HEK293 (cell line): ENCODE measurements around the gene HSPG2.

Experiments
- ATF2 ChIP-seq: fragments of 450-650 bp; formaldehyde crosslinking; IDR thresholded peaks from 2 replicates; pipeline ENCODE4 v1.5.1; 2016; ENCODE audit warnings: missing biosample characterization, missing genetic modification characterization, low read depth
- BCL11A ChIP-seq: fragments of 450-650 bp; formaldehyde crosslinking; IDR thresholded peaks from 2 replicates; pipeline ENCODE4 v1.5.1; 2016; ENCODE audit warnings: low read depth, missing biosample characterization, missing genetic modification characterization
- HOXD13 ChIP-seq: sonication (generic); formaldehyde crosslinking; IDR thresholded peaks from 2 replicates; pipeline ENCODE4 v1.8.0; 2022; ENCODE audit warnings: missing genetic modification reagents, borderline replicate concordance
- SP2 ChIP-seq: fragments of 450-650 bp; formaldehyde crosslinking; IDR thresholded peaks from 2 replicates; pipeline ENCODE4 v1.5.1; 2016; ENCODE audit warnings: missing biosample characterization, missing genetic modification characterization
- ZEB2 ChIP-seq: fragments of 450-650 bp; formaldehyde crosslinking; IDR thresholded peaks from 2 replicates; pipeline ENCODE4 v1.5.1; 2016; ENCODE audit warnings: missing biosample characterization, missing genetic modification characterization
- ZNF10 ChIP-seq: fragments of 450-650 bp; formaldehyde crosslinking; IDR thresholded peaks from 2 replicates; pipeline ENCODE4 v1.5.1; 2017; ENCODE audit warnings: missing biosample characterization, missing genetic modification characterization
- ZNF138 ChIP-seq: fragments of 450-650 bp; formaldehyde crosslinking; IDR thresholded peaks from 2 replicates; pipeline ENCODE4 v1.5.1; 2016; ENCODE audit warnings: missing biosample characterization, missing genetic modification characterization, borderline replicate concordance
- ZNF2 ChIP-seq: fragments of 450-650 bp; formaldehyde crosslinking; IDR thresholded peaks from 2 replicates; pipeline ENCODE4 v1.5.1; 2016; ENCODE audit warnings: missing biosample characterization, missing genetic modification characterization
- ZNF530 ChIP-seq: fragments of 450-650 bp; formaldehyde crosslinking; IDR thresholded peaks from 2 replicates; pipeline ENCODE4 v1.5.1; 2016; ENCODE audit warnings: low read depth, missing biosample characterization, missing genetic modification characterization
- ZNF624 ChIP-seq: fragments of 450-650 bp; formaldehyde crosslinking; IDR thresholded peaks from 2 replicates; pipeline ENCODE4 v1.5.1; 2017; ENCODE audit warnings: missing biosample characterization, missing genetic modification characterization
- ZNF792 ChIP-seq: fragments of 450-650 bp; formaldehyde crosslinking; IDR thresholded peaks from 2 replicates; pipeline ENCODE4 v1.5.1; 2016; ENCODE audit warnings: missing biosample characterization, missing genetic modification characterization
- TF ChIP-seq, protein P1 (sequence below): fragments of 450-650 bp; formaldehyde crosslinking; IDR thresholded peaks from 2 replicates; pipeline ENCODE4 v1.5.1; 2016; ENCODE audit warnings: missing biosample characterization, missing genetic modification characterization
- TF ChIP-seq, protein P2 (sequence below): fragments of 450-650 bp; formaldehyde crosslinking; IDR thresholded peaks from 2 replicates; pipeline ENCODE4 v1.5.1; 2016; ENCODE audit warnings: missing biosample characterization, missing genetic modification characterization
- TF ChIP-seq, protein P3 (sequence below): fragments of 450-650 bp; formaldehyde crosslinking; optimal IDR thresholded peaks from 2 replicates; pipeline ENCODE3; 2016; ENCODE audit warnings: missing biosample characterization, mild to moderate bottlenecking, missing genetic modification characterization

- TF ChIP-seq, protein P1, sequence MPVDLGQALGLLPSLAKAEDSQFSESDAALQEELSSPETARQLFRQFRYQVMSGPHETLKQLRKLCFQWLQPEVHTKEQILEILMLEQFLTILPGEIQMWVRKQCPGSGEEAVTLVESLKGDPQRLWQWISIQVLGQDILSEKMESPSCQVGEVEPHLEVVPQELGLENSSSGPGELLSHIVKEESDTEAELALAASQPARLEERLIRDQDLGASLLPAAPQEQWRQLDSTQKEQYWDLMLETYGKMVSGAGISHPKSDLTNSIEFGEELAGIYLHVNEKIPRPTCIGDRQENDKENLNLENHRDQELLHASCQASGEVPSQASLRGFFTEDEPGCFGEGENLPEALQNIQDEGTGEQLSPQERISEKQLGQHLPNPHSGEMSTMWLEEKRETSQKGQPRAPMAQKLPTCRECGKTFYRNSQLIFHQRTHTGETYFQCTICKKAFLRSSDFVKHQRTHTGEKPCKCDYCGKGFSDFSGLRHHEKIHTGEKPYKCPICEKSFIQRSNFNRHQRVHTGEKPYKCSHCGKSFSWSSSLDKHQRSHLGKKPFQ (tag by site-specific recombination): no peak
- TF ChIP-seq, protein P2, sequence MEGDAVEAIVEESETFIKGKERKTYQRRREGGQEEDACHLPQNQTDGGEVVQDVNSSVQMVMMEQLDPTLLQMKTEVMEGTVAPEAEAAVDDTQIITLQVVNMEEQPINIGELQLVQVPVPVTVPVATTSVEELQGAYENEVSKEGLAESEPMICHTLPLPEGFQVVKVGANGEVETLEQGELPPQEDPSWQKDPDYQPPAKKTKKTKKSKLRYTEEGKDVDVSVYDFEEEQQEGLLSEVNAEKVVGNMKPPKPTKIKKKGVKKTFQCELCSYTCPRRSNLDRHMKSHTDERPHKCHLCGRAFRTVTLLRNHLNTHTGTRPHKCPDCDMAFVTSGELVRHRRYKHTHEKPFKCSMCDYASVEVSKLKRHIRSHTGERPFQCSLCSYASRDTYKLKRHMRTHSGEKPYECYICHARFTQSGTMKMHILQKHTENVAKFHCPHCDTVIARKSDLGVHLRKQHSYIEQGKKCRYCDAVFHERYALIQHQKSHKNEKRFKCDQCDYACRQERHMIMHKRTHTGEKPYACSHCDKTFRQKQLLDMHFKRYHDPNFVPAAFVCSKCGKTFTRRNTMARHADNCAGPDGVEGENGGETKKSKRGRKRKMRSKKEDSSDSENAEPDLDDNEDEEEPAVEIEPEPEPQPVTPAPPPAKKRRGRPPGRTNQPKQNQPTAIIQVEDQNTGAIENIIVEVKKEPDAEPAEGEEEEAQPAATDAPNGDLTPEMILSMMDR (tag by site-specific recombination): no peak
- no peak for TF ChIP-seq ZNF624
- TF ChIP-seq BCL11A (tag by site-specific recombination): no peak
- TF ChIP-seq ATF2 (tag by site-specific recombination): no peak
- TF ChIP-seq ZNF10 (tag by site-specific recombination): no peak
- TF ChIP-seq ZNF2: no peak
- no peak for TF ChIP-seq ZNF792
- TF ChIP-seq ZEB2 (tag by site-specific recombination): no peak
- TF ChIP-seq ZNF530: no peak
- TF ChIP-seq, protein P3, sequence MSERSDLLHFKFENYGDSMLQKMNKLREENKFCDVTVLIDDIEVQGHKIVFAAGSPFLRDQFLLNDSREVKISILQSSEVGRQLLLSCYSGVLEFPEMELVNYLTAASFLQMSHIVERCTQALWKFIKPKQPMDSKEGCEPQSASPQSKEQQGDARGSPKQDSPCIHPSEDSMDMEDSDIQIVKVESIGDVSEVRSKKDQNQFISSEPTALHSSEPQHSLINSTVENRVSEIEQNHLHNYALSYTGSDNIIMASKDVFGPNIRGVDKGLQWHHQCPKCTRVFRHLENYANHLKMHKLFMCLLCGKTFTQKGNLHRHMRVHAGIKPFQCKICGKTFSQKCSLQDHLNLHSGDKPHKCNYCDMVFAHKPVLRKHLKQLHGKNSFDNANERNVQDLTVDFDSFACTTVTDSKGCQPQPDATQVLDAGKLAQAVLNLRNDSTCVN (tag by site-specific recombination): no peak
- no peak for TF ChIP-seq SP2
- no peak for TF ChIP-seq HOXD13 (CRISPR knock-in tag)
- no peak for TF ChIP-seq ZNF138 (tag by site-specific recombination)
These were observed 60.8 kb downstream of the HSPG2 start for GRCh38 chr1:21876267-21876666.
